IMR-90 (cell line): ENCODE data around the gene ARMC10. TPM values are rescaled to one million over a fixed set of nuclear protein-coding genes. Genes with fewer than 3 reads are reported as not detected.
"Not testable (repeated sequence)": the region's sequence is repeated elsewhere in the genome, so short reads cannot be mapped to it uniquely, and the experiment has no call there.

Experiments used
- ATAC-seq: fragments of 200-7000 bp; cut with Tn5 transposase; 2 replicates; pipeline ENCODE4 v1.9.1; 2020; ENCODE audit warnings: low read depth, mild to moderate bottlenecking, moderate library complexity
- BruUV-seq: library from RNA; stranded (reverse); fragments of 400-500 nt; replicated peaks from 2 replicates; lab custom pipeline; 2021; lab: Mats Ljungman, UMichigan
- CTCF ChIA-PET: fragments of 300-600 bp; formaldehyde crosslinking; extraction: SDS; loops from one replicate; lab custom pipeline; 2021; ENCODE audit warnings: antibody characterized with exemption; lab: Yijun Ruan, JAX
- POLR2A ChIA-PET: fragments of 300-600 bp; sonication (Branson Sonifier 250); formaldehyde crosslinking; loops from one replicate; lab custom pipeline; 2022; ENCODE audit warnings: antibody characterized with exemption; ENCODE audit not compliant: unreplicated experiment; lab: Charles Lee
- DNase-seq: peaks from one replicate; pipeline ENCODE4 v3.0.0; 2013
- H2AFZ ChIP-seq: replicated peaks from 2 replicates; pipeline ENCODE3; 2013; ENCODE audit warnings: low read length, mild to moderate bottlenecking; ENCODE audit not compliant: poor library complexity
- H2AK5ac ChIP-seq: 2 replicates; pipeline ENCODE4 v1.6.1; 2013; ENCODE audit warnings: low read depth, low read length, inconsistent platforms
- H2AK9ac ChIP-seq: replicated peaks from 2 replicates; pipeline ENCODE3; 2013; ENCODE audit warnings: mild to moderate bottlenecking, low read depth, low read length, moderate library complexity; ENCODE audit not compliant: poor library complexity
- H2BK120ac ChIP-seq: 2 replicates; pipeline ENCODE4 v1.6.1; 2013; ENCODE audit warnings: low read depth, low read length, inconsistent platforms
- H2BK15ac ChIP-seq: 3 replicates; pipeline ENCODE4 v1.6.1; 2013; ENCODE audit warnings: low read depth, low read length, inconsistent platforms
- H2BK20ac ChIP-seq: 2 replicates; pipeline ENCODE4 v1.6.1; 2013; ENCODE audit warnings: low read depth, mild to moderate bottlenecking, inconsistent platforms, low read length, moderate library complexity
- H2BK5ac ChIP-seq: 2 replicates; pipeline ENCODE4 v1.6.1; 2013; ENCODE audit warnings: mild to moderate bottlenecking, low read depth, low read length, inconsistent platforms; ENCODE audit not compliant: poor library complexity, severe bottlenecking
- H3K14ac ChIP-seq: replicated peaks from 2 replicates; pipeline ENCODE4 v1.6.1; 2013; ENCODE audit warnings: low read depth, low read length, inconsistent platforms
- H3K18ac ChIP-seq: 2 replicates; pipeline ENCODE4 v1.6.1; 2013; ENCODE audit warnings: low read depth, low read length, control low read depth
- H3K23ac ChIP-seq: 2 replicates; pipeline ENCODE4 v1.6.1; 2013; ENCODE audit warnings: low read depth, low read length, inconsistent platforms
- H3K27ac ChIP-seq: 2 replicates; pipeline ENCODE4 v1.5.1; 2013; ENCODE audit warnings: mild to moderate bottlenecking, control low read depth, low read length; ENCODE audit not compliant: insufficient read depth
- H3K27me3 ChIP-seq: 2 replicates; pipeline ENCODE4 v1.6.1; 2013; ENCODE audit warnings: low read length; ENCODE audit not compliant: control insufficient read depth, insufficient read depth
- H3K36me3 ChIP-seq: 2 replicates; pipeline ENCODE4 v1.6.1; 2013; ENCODE audit warnings: low read length, mixed read lengths; ENCODE audit not compliant: control insufficient read depth, insufficient read depth
- H3K4ac ChIP-seq: 2 replicates; pipeline ENCODE4 v1.6.1; 2013; ENCODE audit warnings: low read depth, low read length, inconsistent platforms
- H3K4me1 ChIP-seq: 2 replicates; pipeline ENCODE4 v1.6.1; 2013; ENCODE audit warnings: low read length, mixed read lengths; ENCODE audit not compliant: control insufficient read depth, insufficient read depth
- H3K4me2 ChIP-seq: 2 replicates; pipeline ENCODE4 v1.6.1; 2013; ENCODE audit warnings: low read depth, mild to moderate bottlenecking, control low read depth, low read length, moderate library complexity
- H3K4me3 ChIP-seq: 2 replicates; pipeline ENCODE4 v1.5.1; 2013; ENCODE audit warnings: low read depth, mild to moderate bottlenecking, control low read depth, low read length, moderate library complexity; ENCODE audit not compliant: insufficient read depth
- H3K56ac ChIP-seq: 2 replicates; pipeline ENCODE4 v1.6.1; 2013; ENCODE audit warnings: low read length, inconsistent platforms; ENCODE audit not compliant: insufficient read depth; ENCODE audit errors: extremely low read depth
- H3K79me1 ChIP-seq, 2 experiments: 2 replicates each; pipeline ENCODE4 v1.6.1; 2013; ENCODE audit warnings: low read length in 2 of 2, inconsistent platforms in 1 of 2, low read depth in 1 of 2
- H3K9ac ChIP-seq: 2 replicates; pipeline ENCODE4 v1.6.1; 2013; ENCODE audit warnings: low read depth, low read length, control low read depth
- H3K9me1 ChIP-seq: 2 replicates; pipeline ENCODE4 v1.6.1; 2013; ENCODE audit warnings: low read length, inconsistent platforms; ENCODE audit not compliant: insufficient read depth
- H3K9me3 ChIP-seq: 2 replicates; pipeline ENCODE4 v1.6.1; 2013; ENCODE audit warnings: low read length; ENCODE audit not compliant: control insufficient read depth, insufficient read depth
- H4K20me1 ChIP-seq: 2 replicates; pipeline ENCODE4 v1.6.1; 2013; ENCODE audit warnings: low read length, inconsistent platforms; ENCODE audit not compliant: insufficient read depth
- H4K5ac ChIP-seq: 2 replicates; pipeline ENCODE4 v1.6.1; 2013; ENCODE audit warnings: mild to moderate bottlenecking, low read depth, low read length, control low read depth
- H4K8ac ChIP-seq, 2 experiments: 2 replicates each; pipeline ENCODE4 v1.6.1; 2013; ENCODE audit warnings: low read depth in 2 of 2, low read length in 2 of 2, control low read depth in 1 of 2, inconsistent platforms in 1 of 2
- H4K91ac ChIP-seq: 2 replicates; pipeline ENCODE4 v1.6.1; 2013; ENCODE audit warnings: low read depth, low read length, inconsistent platforms; ENCODE audit not compliant: insufficient read depth
- WGBS, 2 experiments: methylation state at CpG; one replicate each; pipeline versions ENCODE4 v1.1.5 to v1.1.7; 2013; ENCODE audit warnings: missing lambda C conversion rate in 2 of 2; ENCODE audit not compliant: insufficient read length in 1 of 2; ENCODE audit errors: extremely low coverage in 2 of 2; 5-methylcytosine and 5-hydroxymethylcytosine counted together
- dilution Hi-C: fragments of 300-500 bp; cut with HindIII; formaldehyde crosslinking; loops from one replicate; pipeline ENCODE4 v1.14.3; 2018; ENCODE audit warnings: low sequenced_read_pairs; ENCODE audit not compliant: unreplicated experiment
- in situ Hi-C: fragments of 300-500 bp; cut with MboI; formaldehyde crosslinking; loops from 3 replicates; pipeline ENCODE4 v1.14.3; 2019; ENCODE audit warnings: low sequenced_read_pairs, inconsistent platforms, mixed read lengths
- intact Hi-C: fragments of 100-400 bp; cut with micrococcal nuclease; formaldehyde crosslinking; loops from 2 replicates; pipeline ENCODE4 v1.10.0; 2022
- polyA plus RNA-seq, 3 experiments: library from polyadenylated mRNA; depleted of rRNA; stranded (reverse); fragments of >200 nt; gene quantifications; 2 replicates each; pipeline ENCODE4 v1.2.3, GENCODE V29; 2012; ENCODE audit warnings: low replicate concordance in 1 of 3
- total RNA-seq: library from RNA; depleted of rRNA; stranded (reverse); fragments of >200 nt; gene quantifications from 2 replicates; pipeline ENCODE4 v1.2.3, GENCODE V29; 2012

Gene ARMC10
- total and polyA plus RNA-seq, 2 of the 4 experiments (the other 2 are of a cell fraction): 17.4 to 21.0 TPM

DNA sequence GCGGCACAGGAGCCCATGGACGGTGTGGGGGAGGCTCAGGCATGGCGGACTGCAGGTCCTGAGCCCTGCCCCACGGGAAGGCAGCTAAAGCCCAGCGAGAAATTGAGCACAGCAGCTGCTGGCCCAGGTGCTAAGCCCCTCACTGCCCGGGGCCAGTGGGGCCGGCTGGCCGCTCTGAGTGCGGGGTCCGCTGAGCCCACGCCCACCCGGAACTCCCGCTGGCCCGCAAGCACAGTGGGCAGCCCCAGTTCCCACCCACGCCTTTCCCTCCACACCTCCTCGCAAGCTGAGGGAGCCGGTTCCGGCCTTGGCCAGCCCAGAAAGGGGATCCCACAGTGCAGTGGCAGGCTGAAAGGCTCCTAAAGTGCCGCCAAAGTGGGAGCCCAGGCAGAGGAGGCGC, 40.6 kb upstream of the ARMC10 start:
- H4K8ac ChIP-seq, H3K4me2 ChIP-seq, DNase-seq, H2BK120ac ChIP-seq, H2BK5ac ChIP-seq, H3K14ac ChIP-seq, H2AK5ac ChIP-seq, H3K23ac ChIP-seq, dilution Hi-C loops, POLR2A ChIA-PET, H2BK15ac ChIP-seq, CTCF ChIA-PET, H3K4ac ChIP-seq, H3K36me3 ChIP-seq, H3K9me3 ChIP-seq, H3K79me1 ChIP-seq, H2BK20ac ChIP-seq, H3K4me1 ChIP-seq, H4K20me1 ChIP-seq, intact Hi-C loops, H3K27ac ChIP-seq, H3K9me1 ChIP-seq, ATAC-seq, H2AK9ac ChIP-seq, H3K56ac ChIP-seq, H3K18ac ChIP-seq, H4K5ac ChIP-seq, BruUV-seq, H4K91ac ChIP-seq, H3K9ac ChIP-seq, H2AFZ ChIP-seq, H3K4me3 ChIP-seq, H3K27me3 ChIP-seq, in situ Hi-C loops: not testable (repeated sequence)
- 90% methylated on average over 17 of the region's 20 CpGs; no CpG with 5 or more reads in 1 of the 2 experiments for WGBS, 2 experiments
